ENCODE data around the gene USH1C.

USH1C gene

DNA sequence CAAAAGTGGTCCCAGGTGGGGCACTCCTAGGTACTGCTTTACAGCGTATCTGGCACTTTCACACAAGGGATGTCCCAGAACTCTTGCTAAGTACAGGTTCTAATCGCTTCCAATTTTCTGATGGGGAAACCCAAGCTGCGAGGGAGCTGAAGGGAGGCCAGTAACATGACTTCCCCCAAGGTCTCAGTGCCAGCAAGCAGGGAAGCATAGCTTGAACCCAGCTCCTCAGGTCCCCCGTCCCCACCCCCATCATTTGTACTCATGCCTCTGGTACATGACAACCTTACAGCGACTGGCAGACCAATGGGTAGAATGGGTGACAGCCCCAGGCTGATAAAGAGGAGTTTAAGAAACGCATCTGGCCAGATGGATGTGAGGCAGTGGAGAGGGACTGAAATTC, 66.9 kb downstream of the USH1C start:
- Histone ChIP-seq H3K4me2 (ENCODE audit: low read depth, low read length) (no peak overlapping the region), H3K9me3 (replicated peaks; ENCODE audit: insufficient read depth, low read length) (no peaks in the 10 kb centered on the region)
- TF ChIP-seq, protein P1, sequence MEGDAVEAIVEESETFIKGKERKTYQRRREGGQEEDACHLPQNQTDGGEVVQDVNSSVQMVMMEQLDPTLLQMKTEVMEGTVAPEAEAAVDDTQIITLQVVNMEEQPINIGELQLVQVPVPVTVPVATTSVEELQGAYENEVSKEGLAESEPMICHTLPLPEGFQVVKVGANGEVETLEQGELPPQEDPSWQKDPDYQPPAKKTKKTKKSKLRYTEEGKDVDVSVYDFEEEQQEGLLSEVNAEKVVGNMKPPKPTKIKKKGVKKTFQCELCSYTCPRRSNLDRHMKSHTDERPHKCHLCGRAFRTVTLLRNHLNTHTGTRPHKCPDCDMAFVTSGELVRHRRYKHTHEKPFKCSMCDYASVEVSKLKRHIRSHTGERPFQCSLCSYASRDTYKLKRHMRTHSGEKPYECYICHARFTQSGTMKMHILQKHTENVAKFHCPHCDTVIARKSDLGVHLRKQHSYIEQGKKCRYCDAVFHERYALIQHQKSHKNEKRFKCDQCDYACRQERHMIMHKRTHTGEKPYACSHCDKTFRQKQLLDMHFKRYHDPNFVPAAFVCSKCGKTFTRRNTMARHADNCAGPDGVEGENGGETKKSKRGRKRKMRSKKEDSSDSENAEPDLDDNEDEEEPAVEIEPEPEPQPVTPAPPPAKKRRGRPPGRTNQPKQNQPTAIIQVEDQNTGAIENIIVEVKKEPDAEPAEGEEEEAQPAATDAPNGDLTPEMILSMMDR (IDR thresholded peaks at IDR 0.05; ENCODE audit: low read length): no peak
- no peak for TF ChIP-seq EZH2phosphoT487 (IDR thresholded peaks at IDR 0.05; ENCODE audit: low read length)

DNA sequence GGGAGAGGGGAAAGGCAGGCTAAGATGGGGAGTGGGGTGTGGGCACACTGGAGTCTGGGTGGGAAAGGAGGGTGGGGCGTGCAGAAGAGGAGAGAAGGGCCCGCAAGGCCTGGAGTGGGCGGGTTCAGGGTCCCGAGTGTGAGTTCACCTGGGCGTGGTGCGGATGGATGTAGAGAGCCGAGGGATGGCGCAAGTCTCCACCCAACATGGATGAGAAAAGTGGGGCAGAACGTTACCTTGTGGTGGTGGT, 67.2 kb downstream of the USH1C start:
- no peaks in the 10 kb centered on the region for H3K9me2 ChIP-seq (replicated peaks; ENCODE audit: insufficient read depth, low read length)
- TF ChIP-seq, protein P1 (IDR thresholded peaks at IDR 0.05; ENCODE audit: low read length): no peak
- TF ChIP-seq EZH2phosphoT487 (IDR thresholded peaks at IDR 0.05; ENCODE audit: low read length) (no peak), EZH2 (optimal IDR thresholded peaks at IDR 0.05; ENCODE audit: low read depth, low read length) (no peak)
- H3K9ac ChIP-seq (ENCODE audit: low read length): no peak overlapping the region
- H3K79me2 ChIP-seq (ENCODE audit: low read length): no peaks in the 10 kb centered on the region
- no peak overlapping the region for H3K4me2 ChIP-seq (ENCODE audit: low read depth, low read length)
- H3K36me3 ChIP-seq (replicated peaks; ENCODE audit: insufficient read depth, low read length): no peaks in the 10 kb centered on the region
- no peaks in the 10 kb centered on the region for H3K9me3 ChIP-seq (replicated peaks; ENCODE audit: insufficient read depth, low read length)
- H3K27me3 ChIP-seq (replicated peaks; ENCODE audit: insufficient read depth, low read length): peaks cover 29% of the 10 kb centered on the region
- H3K4me1 ChIP-seq (ENCODE audit: low read length): no peaks in the 10 kb centered on the region
- no peak overlapping the region for H3K4me3 ChIP-seq (ENCODE audit: low read length)
- H3F3A ChIP-seq (ENCODE audit: insufficient read depth, low read length): no peaks in the 10 kb centered on the region
- no peak overlapping the region for H2AFZ ChIP-seq (ENCODE audit: low read length)
- no peak overlapping the region for H3K27ac ChIP-seq (ENCODE audit: low read length)
- no peak for DNase-seq
- no peaks in the 10 kb centered on the region for H4K20me1 ChIP-seq (ENCODE audit: insufficient read depth, low read length)

More for the DNA sequence above, 66.9 kb downstream of the USH1C start:
- H3K36me3 ChIP-seq (replicated peaks; ENCODE audit: insufficient read depth, low read length): no peaks in the 10 kb centered on the region
- H2AFZ ChIP-seq (ENCODE audit: low read length): no peak overlapping the region
- H3K27me3 ChIP-seq (replicated peaks; ENCODE audit: insufficient read depth, low read length): peaks cover 29% of the 10 kb centered on the region
- no peak overlapping the region for H3K4me3 ChIP-seq (ENCODE audit: low read length)
- DNase-seq: no peak
- no peaks in the 10 kb centered on the region for H3F3A ChIP-seq (ENCODE audit: insufficient read depth, low read length)
- H4K20me1 ChIP-seq (ENCODE audit: insufficient read depth, low read length): no peaks in the 10 kb centered on the region
- no peaks in the 10 kb centered on the region for H3K79me2 ChIP-seq (ENCODE audit: low read length)
- H3K9me2 ChIP-seq (replicated peaks; ENCODE audit: insufficient read depth, low read length): no peaks in the 10 kb centered on the region
- no peak overlapping the region for H3K27ac ChIP-seq (ENCODE audit: low read length)
- H3K4me1 ChIP-seq (ENCODE audit: low read length): no peaks in the 10 kb centered on the region
- H3K9ac ChIP-seq (ENCODE audit: low read length): no peak overlapping the region

DNA sequence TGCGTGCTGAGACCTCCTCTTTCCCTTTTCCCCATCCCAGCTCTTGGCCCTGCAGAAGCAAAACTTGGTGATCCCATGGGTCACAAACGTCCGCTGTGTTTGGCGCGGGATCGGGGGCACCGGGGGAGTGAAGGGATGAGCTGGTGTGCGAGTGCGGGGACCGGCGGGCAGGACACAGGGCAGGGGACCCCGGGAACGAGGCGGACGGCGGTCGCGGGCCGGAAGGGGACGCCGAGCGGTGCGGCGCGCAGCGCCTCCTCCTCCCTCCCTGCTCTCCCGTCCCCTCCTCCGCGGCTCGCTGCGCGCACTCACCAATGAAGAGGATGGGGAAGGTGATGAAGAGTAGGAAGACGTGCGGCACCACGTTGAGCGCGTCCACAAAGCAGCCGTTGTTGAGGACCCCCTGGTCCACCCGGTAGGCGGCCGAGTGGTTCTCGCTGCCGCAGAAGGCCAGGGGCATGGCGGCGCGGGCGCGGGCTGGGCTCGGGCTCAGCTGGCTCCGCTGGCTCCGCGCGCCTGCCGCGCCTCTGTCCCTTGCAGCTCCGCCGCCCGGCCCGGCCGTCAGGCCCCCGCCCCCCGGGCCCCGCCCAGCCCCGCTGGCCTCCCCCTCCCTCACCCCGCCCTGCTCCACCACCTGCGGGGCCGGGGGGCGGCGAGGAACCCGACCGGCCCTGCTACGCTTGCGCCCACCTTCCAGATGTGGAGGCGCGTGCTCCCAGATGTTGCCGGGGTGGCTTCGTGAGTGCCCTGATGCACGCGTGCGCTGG, 67.7 kb downstream of the USH1C start, which contains the start of gene ABCC8:
Gene ABCC8 (minus strand): TSS at position 529 of the 767 bp plus-strand sequence. CDS start 69 bp downstream, at position 460.
- H4K20me1 ChIP-seq (ENCODE audit: insufficient read depth, low read length): no peaks in the 10 kb centered on the region
- H3F3A ChIP-seq (ENCODE audit: insufficient read depth, low read length): no peaks in the 10 kb centered on the region
- H3K4me3 ChIP-seq (ENCODE audit: low read length): no peak within 1 kb of the TSS
- peak within 1 kb of the TSS; percentile 22; the same call in 1 of the 2 replicates for H3K4me2 ChIP-seq (ENCODE audit: low read depth, low read length)
- no peak within 1 kb of the TSS for H2AFZ ChIP-seq (ENCODE audit: low read length)
- no peak within 1 kb of the TSS for H3K27ac ChIP-seq (ENCODE audit: low read length)
- H3K36me3 ChIP-seq (replicated peaks; ENCODE audit: insufficient read depth, low read length): no peaks in the 10 kb centered on the region
- DNase-seq: no peak
- H3K9me3 ChIP-seq (replicated peaks; ENCODE audit: insufficient read depth, low read length): no peaks in the 10 kb centered on the region
- no peak within 1 kb of the TSS for H3K9ac ChIP-seq (ENCODE audit: low read length)
- TF ChIP-seq, protein P1 (IDR thresholded peaks at IDR 0.05; ENCODE audit: low read length): no peak
- TF ChIP-seq EZH2 (optimal IDR thresholded peaks at IDR 0.05; ENCODE audit: low read depth, low read length) (no peak), EZH2phosphoT487 (IDR thresholded peaks at IDR 0.05; ENCODE audit: low read length) (no peak)
- H3K4me1 ChIP-seq (ENCODE audit: low read length): no peaks in the 10 kb centered on the region
- no peaks in the 10 kb centered on the region for H3K79me2 ChIP-seq (ENCODE audit: low read length)
- no peaks in the 10 kb centered on the region for H3K9me2 ChIP-seq (replicated peaks; ENCODE audit: insufficient read depth, low read length)
- peaks cover 29% of the 10 kb centered on the region for H3K27me3 ChIP-seq (replicated peaks; ENCODE audit: insufficient read depth, low read length)

All from MM.1S (cell line).